GM19099 (cell line): Measurements from ENCODE around the gene KLK12.

Source experiments
- POLR2A ChIP-seq: IDR thresholded peaks from 3 replicates; pipeline ENCODE4 v1.6.1; 2011; ENCODE audit warnings: low read depth; ENCODE audit not compliant: insufficient read length; ENCODE audit errors: extremely low read depth

KLK12 gene

DNA sequence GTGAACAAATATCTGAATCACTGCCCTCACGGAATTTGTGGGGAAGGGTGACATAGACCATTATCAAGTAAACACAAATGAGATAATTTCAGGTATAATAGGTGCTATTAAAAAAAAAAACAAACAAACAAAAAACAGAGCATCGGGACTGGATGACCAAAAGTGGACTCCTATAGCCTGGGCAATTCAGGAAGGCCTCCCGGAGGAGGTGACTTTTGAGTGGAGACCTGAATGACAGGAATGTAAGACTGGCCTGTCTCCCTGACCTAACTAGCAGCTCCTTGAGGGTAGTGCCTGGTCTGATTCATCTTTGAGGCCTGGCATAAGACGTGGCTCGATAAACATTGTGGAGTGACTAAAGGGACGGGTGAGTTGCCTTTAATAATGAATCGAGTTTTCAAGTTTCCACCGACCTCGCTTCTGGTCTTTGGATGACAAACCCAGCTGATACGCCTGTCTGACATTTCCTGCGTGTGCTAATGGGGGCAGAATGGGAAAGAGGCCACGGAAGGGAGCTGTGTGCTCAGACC lies 22.1 kb downstream of the KLK12 start:
- TF ChIP-seq POLR2A, result no peak

GRCh38 chr19:51010066-51010795 lies 24.6 kb downstream of the KLK12 start:
- TF ChIP-seq POLR2A, result no peak

GRCh38 chr19:51009061-51009891 lies 25.5 kb downstream of the KLK12 start:
- TF ChIP-seq POLR2A, result no peak

DNA sequence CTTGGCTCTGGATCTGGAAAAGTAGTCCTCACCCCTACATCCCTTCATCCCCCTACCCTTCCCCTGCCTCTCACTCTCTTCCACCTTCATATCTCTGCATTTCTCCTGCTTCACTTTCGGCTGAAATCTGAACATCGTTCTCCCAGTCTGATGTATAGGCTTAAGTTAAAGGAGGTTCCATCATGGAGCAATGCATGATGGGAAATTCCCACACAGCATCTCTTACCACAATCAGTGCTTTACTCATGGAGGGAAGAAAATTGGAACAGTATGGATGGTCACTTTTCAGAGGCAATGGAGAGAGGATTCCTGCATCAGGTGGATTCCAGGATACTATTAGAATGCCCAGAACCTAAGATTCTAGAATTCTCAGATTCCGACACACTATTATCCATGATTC lies 27.3 kb downstream of the KLK12 start:
- no peak for TF ChIP-seq POLR2A

- TF ChIP-seq POLR2A, result no peak
These were observed 28.4 kb downstream of the KLK12 start for GRCh38 chr19:51006406-51006805.

DNA sequence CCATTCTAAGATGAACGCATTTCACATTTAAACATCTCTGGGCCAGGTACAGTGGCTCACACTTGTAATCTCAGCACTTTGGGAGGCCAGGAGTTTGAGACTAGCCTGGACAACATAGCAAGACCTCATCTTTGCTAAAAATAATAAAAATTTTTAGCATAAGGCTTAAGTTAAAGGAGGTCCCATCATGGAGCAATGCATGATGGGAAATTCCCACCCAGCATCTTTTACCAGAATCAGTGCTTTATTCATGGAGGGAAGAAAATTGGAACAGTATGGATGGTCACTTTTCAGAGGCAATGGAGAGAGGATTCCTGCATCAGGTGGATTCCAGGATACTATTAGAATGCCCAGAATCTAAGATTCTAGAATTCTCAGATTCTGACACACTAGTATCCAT lies 29.6 kb downstream of the KLK12 start:
- TF ChIP-seq POLR2A, result no peak

DNA sequence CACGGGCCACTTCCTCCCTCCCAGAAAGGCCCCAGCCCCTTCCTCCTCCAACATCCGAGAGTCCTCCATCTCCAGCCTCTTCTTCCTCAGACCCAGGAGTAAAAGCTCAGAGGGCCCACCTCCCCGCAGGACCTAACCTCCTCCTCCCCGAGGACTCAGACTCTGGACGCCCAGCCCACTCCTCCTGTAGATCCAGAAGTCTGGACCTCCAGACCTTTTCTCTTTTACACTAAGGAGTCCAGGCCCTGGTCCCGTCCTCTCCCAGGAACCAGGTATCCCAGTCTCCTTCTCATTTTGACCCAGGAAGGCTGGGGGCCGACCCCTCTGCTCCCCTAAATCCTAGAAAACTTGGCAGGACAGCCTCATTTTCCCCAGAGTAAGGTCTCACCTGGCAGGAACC lies 31.5 kb downstream of the KLK12 start:
- no peak for TF ChIP-seq POLR2A

GRCh38 chr19:51002542-51003311 lies 32.1 kb downstream of the KLK12 start:
- TF ChIP-seq POLR2A, result no peak

- no peak for TF ChIP-seq POLR2A
These were observed 32.7 kb downstream of the KLK12 start for GRCh38 chr19:51002089-51002532.

DNA sequence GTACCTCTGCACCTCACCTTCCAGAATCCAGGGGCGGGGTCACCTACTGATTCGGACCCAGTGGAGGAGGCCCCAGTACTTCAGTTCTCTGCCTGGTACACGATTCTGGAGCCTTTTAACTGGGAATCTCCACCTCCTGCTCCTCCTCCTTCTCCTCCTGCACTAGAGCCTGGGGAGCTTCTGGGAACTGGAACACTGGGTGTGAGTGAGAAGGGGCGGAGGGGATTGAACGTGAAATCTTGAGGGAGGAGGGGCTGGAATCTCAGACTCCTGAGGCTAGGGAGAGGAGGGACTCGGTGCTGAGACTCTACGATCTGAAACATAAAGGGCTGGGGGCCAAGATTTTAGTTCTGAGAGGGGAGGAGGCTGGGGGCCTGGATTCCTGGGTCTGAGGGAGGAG lies 33.3 kb downstream of the KLK12 start, which contains the start of gene KLK8:
Gene KLK8 (minus strand): TSS at position 90 of the 400 bp plus-strand sequence. CDS start 437 bp downstream, outside the sequence.
- no peak for TF ChIP-seq POLR2A

DNA sequence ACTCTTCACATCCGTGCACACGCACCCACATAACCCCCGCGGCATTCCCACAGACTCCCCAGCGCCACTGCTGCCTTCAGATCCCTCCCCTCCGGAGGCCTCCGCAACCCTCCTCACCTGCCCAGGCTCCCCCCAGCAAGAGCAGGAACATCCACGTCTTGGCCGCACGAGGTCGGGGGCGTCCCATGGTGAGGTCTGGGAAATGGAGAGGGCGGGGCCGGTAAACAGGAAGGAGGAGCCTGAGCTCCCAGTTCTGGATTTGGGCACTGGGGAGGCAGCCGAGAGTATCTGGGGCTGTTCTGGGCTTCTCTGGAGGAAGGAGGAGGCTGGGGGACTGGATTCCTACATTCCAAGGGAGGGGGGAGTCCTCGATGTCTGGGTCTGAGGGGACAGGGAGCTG lies 33.8 kb downstream of the KLK12 start:
- TF ChIP-seq POLR2A, result no peak

GRCh38 chr19:51000426-51000825 lies 34.4 kb downstream of the KLK12 start:
- TF ChIP-seq POLR2A, result no peak

DNA sequence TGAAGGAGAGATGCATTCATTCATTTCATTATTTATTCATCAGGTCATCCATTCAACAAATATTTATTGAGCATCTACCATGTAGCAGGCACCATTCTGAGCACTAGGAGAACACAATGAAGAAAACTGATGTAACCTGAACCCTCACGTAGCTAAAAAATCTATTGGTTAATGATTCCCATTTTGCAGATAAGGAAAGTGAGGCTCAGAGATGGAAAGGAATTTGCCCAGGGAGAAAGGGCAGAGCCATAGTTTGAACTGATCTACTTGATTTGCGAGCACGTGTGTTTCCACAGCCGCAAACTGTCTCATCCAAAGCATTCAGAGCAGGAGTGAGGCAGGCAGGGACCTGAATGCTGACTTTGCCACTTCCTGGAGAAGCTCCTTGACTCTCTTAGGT lies 36.1 kb downstream of the KLK12 start:
- TF ChIP-seq POLR2A, result no peak

- TF ChIP-seq POLR2A, result no peak
These were observed 36.7 kb downstream of the KLK12 start for GRCh38 chr19:50998061-50998460.

- no peak for TF ChIP-seq POLR2A
These were observed 40.7 kb downstream of the KLK12 start for GRCh38 chr19:50994129-50994528.

DNA sequence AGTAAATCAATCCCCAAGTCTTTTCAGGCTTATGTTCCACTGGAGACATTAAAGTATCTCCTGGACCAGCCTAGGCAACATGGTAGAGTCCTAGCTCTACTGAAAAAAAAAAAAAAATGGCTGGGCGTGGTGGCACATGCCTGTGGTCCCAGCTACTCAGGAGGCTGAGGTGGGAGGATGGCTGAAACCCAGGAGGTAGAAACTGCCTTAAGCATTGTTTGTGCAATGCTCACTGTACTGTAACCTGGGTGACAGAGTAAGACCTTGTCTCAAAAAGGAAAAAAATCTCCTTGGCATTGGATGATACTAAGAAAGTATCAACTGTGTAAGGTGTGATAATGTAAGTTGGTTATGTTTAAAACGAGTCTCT lies 42.2 kb downstream of the KLK12 start:
- TF ChIP-seq POLR2A, result no peak
